ENCODE results near the gene ACTL9.

The ACTL9 gene

GRCh38 chr19:8702350-8702749, 3.8 kb upstream of the ACTL9 start:
- no peak overlapping the region for H3K4me3 ChIP-seq (ENCODE audit: low read length)
- H3K27me3 ChIP-seq (ENCODE audit: control insufficient read depth, insufficient read depth, low read length) = peaks cover 3% of the 10 kb centered on the region
- no peaks in the 10 kb centered on the region for H3K36me3 ChIP-seq (ENCODE audit: control insufficient read depth, insufficient read depth, low read length)
- no peaks in the 10 kb centered on the region for H3K9me3 ChIP-seq (ENCODE audit: control insufficient read depth, low read length)
- H3K9ac ChIP-seq (ENCODE audit: low read length) = no peak overlapping the region
- H3K4me1 ChIP-seq (ENCODE audit: control insufficient read depth, insufficient read depth, low read length) = no peaks in the 10 kb centered on the region

- Histone ChIP-seq H3K36me3 (ENCODE audit: control insufficient read depth, insufficient read depth, low read length) (no peaks in the 10 kb centered on the region), H3K9me3 (ENCODE audit: control insufficient read depth, low read length) (no peaks in the 10 kb centered on the region), H3K9ac (ENCODE audit: low read length) (no peak overlapping the region), H3K4me1 (ENCODE audit: control insufficient read depth, insufficient read depth, low read length) (no peaks in the 10 kb centered on the region), H3K27me3 (ENCODE audit: control insufficient read depth, insufficient read depth, low read length) (peaks cover 3% of the 10 kb centered on the region), H3K4me3 (ENCODE audit: low read length) (no peak overlapping the region)
These were observed 2.4 kb upstream of the ACTL9 start for GRCh38 chr19:8700956-8701355.

- Histone ChIP-seq H3K27me3 (ENCODE audit: control insufficient read depth, insufficient read depth, low read length) (peaks cover 3% of the 10 kb centered on the region), H3K36me3 (ENCODE audit: control insufficient read depth, insufficient read depth, low read length) (no peaks in the 10 kb centered on the region), H3K9me3 (ENCODE audit: control insufficient read depth, low read length) (no peaks in the 10 kb centered on the region), H3K4me1 (ENCODE audit: control insufficient read depth, insufficient read depth, low read length) (no peaks in the 10 kb centered on the region), H3K4me3 (ENCODE audit: low read length) (no peak overlapping the region), H3K9ac (ENCODE audit: low read length) (no peak overlapping the region)
These were observed 1.3 kb upstream of the ACTL9 start for GRCh38 chr19:8699908-8700307.

GRCh38 chr19:8697671-8698432, 743 bp downstream of the ACTL9 start:
- Histone ChIP-seq H3K9me3 (ENCODE audit: control insufficient read depth, low read length) (no peaks in the 10 kb centered on the region), H3K9ac (ENCODE audit: low read length) (no peak overlapping the region), H3K4me3 (ENCODE audit: low read length) (no peak overlapping the region), H3K4me1 (ENCODE audit: control insufficient read depth, insufficient read depth, low read length) (no peaks in the 10 kb centered on the region), H3K36me3 (ENCODE audit: control insufficient read depth, insufficient read depth, low read length) (no peaks in the 10 kb centered on the region), H3K27me3 (ENCODE audit: control insufficient read depth, insufficient read depth, low read length) (peaks cover 3% of the 10 kb centered on the region)

GRCh38 chr19:8696993-8697392, 1.6 kb downstream of the ACTL9 start:
- Histone ChIP-seq H3K27me3 (ENCODE audit: control insufficient read depth, insufficient read depth, low read length) (peaks cover 3% of the 10 kb centered on the region), H3K9me3 (ENCODE audit: control insufficient read depth, low read length) (no peaks in the 10 kb centered on the region), H3K9ac (ENCODE audit: low read length) (no peak overlapping the region)

GRCh38 chr19:8695911-8696310, 2.7 kb downstream of the ACTL9 start:
- Histone ChIP-seq H3K27me3 (ENCODE audit: control insufficient read depth, insufficient read depth, low read length) (peaks cover 3% of the 10 kb centered on the region), H3K36me3 (ENCODE audit: control insufficient read depth, insufficient read depth, low read length) (no peaks in the 10 kb centered on the region), H3K9me3 (ENCODE audit: control insufficient read depth, low read length) (no peaks in the 10 kb centered on the region), H3K4me1 (ENCODE audit: control insufficient read depth, insufficient read depth, low read length) (no peaks in the 10 kb centered on the region), H3K9ac (ENCODE audit: low read length) (no peak overlapping the region), H3K4me3 (ENCODE audit: low read length) (no peak overlapping the region)

More at GRCh38 chr19:8696993-8697392, 1.6 kb downstream of the ACTL9 start:
- Histone ChIP-seq H3K4me1 (ENCODE audit: control insufficient read depth, insufficient read depth, low read length) (no peaks in the 10 kb centered on the region), H3K4me3 (ENCODE audit: low read length) (no peak overlapping the region), H3K36me3 (ENCODE audit: control insufficient read depth, insufficient read depth, low read length) (no peaks in the 10 kb centered on the region)

GRCh38 chr19:8695501-8695900, 3.1 kb downstream of the ACTL9 start:
- Histone ChIP-seq H3K9ac (ENCODE audit: low read length) (no peak overlapping the region), H3K4me1 (ENCODE audit: control insufficient read depth, insufficient read depth, low read length) (no peaks in the 10 kb centered on the region), H3K4me3 (ENCODE audit: low read length) (no peak overlapping the region), H3K27me3 (ENCODE audit: control insufficient read depth, insufficient read depth, low read length) (peaks cover 3% of the 10 kb centered on the region), H3K36me3 (ENCODE audit: control insufficient read depth, insufficient read depth, low read length) (no peaks in the 10 kb centered on the region), H3K9me3 (ENCODE audit: control insufficient read depth, low read length) (no peaks in the 10 kb centered on the region)

- Histone ChIP-seq H3K27me3 (ENCODE audit: control insufficient read depth, insufficient read depth, low read length) (no peaks in the 10 kb centered on the region), H3K9ac (ENCODE audit: low read length) (no peak overlapping the region), H3K4me3 (ENCODE audit: low read length) (no peak overlapping the region), H3K9me3 (ENCODE audit: control insufficient read depth, low read length) (no peaks in the 10 kb centered on the region), H3K36me3 (ENCODE audit: control insufficient read depth, insufficient read depth, low read length) (no peaks in the 10 kb centered on the region), H3K4me1 (ENCODE audit: control insufficient read depth, insufficient read depth, low read length) (no peaks in the 10 kb centered on the region)
These were observed 7.6 kb downstream of the ACTL9 start for GRCh38 chr19:8690753-8691539.

- Histone ChIP-seq H3K27me3 (ENCODE audit: control insufficient read depth, insufficient read depth, low read length) (no peaks in the 10 kb centered on the region), H3K9me3 (ENCODE audit: control insufficient read depth, low read length) (no peaks in the 10 kb centered on the region), H3K4me1 (ENCODE audit: control insufficient read depth, insufficient read depth, low read length) (no peaks in the 10 kb centered on the region), H3K9ac (ENCODE audit: low read length) (no peak overlapping the region), H3K4me3 (ENCODE audit: low read length) (no peak overlapping the region), H3K36me3 (ENCODE audit: control insufficient read depth, insufficient read depth, low read length) (no peaks in the 10 kb centered on the region)
These were observed 9.7 kb downstream of the ACTL9 start for GRCh38 chr19:8688930-8689329.

- Histone ChIP-seq H3K9ac (ENCODE audit: low read length) (no peak overlapping the region), H3K4me3 (ENCODE audit: low read length) (no peak overlapping the region), H3K27me3 (ENCODE audit: control insufficient read depth, insufficient read depth, low read length) (no peaks in the 10 kb centered on the region), H3K36me3 (ENCODE audit: control insufficient read depth, insufficient read depth, low read length) (no peaks in the 10 kb centered on the region), H3K4me1 (ENCODE audit: control insufficient read depth, insufficient read depth, low read length) (no peaks in the 10 kb centered on the region), H3K9me3 (ENCODE audit: control insufficient read depth, low read length) (no peaks in the 10 kb centered on the region)
These were observed 12.0 kb downstream of the ACTL9 start for GRCh38 chr19:8686549-8686948.

- H3K4me3 ChIP-seq (ENCODE audit: low read length) = no peak overlapping the region
- no peaks in the 10 kb centered on the region for H3K4me1 ChIP-seq (ENCODE audit: control insufficient read depth, insufficient read depth, low read length)
- no peak overlapping the region for H3K9ac ChIP-seq (ENCODE audit: low read length)
- H3K36me3 ChIP-seq (ENCODE audit: control insufficient read depth, insufficient read depth, low read length) = no peaks in the 10 kb centered on the region
- H3K27me3 ChIP-seq (ENCODE audit: control insufficient read depth, insufficient read depth, low read length) = no peaks in the 10 kb centered on the region
- H3K9me3 ChIP-seq (ENCODE audit: control insufficient read depth, low read length) = no peaks in the 10 kb centered on the region
These were observed 14.3 kb downstream of the ACTL9 start for GRCh38 chr19:8684001-8684902.

GRCh38 chr19:8682931-8683330, 15.7 kb downstream of the ACTL9 start:
- Histone ChIP-seq H3K36me3 (ENCODE audit: control insufficient read depth, insufficient read depth, low read length) (no peaks in the 10 kb centered on the region), H3K27me3 (ENCODE audit: control insufficient read depth, insufficient read depth, low read length) (no peaks in the 10 kb centered on the region), H3K4me3 (ENCODE audit: low read length) (no peak overlapping the region), H3K9ac (ENCODE audit: low read length) (no peak overlapping the region), H3K9me3 (ENCODE audit: control insufficient read depth, low read length) (no peaks in the 10 kb centered on the region), H3K4me1 (ENCODE audit: control insufficient read depth, insufficient read depth, low read length) (no peaks in the 10 kb centered on the region)
